Calu3 (cell line): ENCODE results near the gene USP5. TPM values are rescaled to one million over a fixed set of nuclear protein-coding genes. Genes with fewer than 3 reads are reported as not detected.

Source experiments
- BruUV-seq: library from RNA; stranded (reverse); fragments of 400-500 nt; replicated peaks from 2 replicates; lab custom pipeline; 2021; lab: Mats Ljungman, UMichigan
- CTCF ChIA-PET: fragments of 300-600 bp; sonication (Branson Sonifier 250); formaldehyde crosslinking; loops from one replicate; lab custom pipeline; 2022; ENCODE audit warnings: antibody characterized with exemption; lab: Charles Lee
- DNase-seq: peaks from one replicate; pipeline ENCODE4 v3.0.0; 2022
- H3K27ac Mint-ChIP-seq: one replicate; pipeline ENCODE4 v1.8.0; 2022; ENCODE audit warnings: mixed read lengths; ENCODE audit not compliant: unreplicated experiment
- H3K27me3 Mint-ChIP-seq: one replicate; pipeline ENCODE4 v1.8.0; 2022; ENCODE audit warnings: mixed read lengths; ENCODE audit not compliant: unreplicated experiment
- H3K36me3 Mint-ChIP-seq: one replicate; pipeline ENCODE4 v1.8.0; 2022; ENCODE audit warnings: mild to moderate bottlenecking, moderate library complexity, mixed read lengths; ENCODE audit not compliant: insufficient read depth, unreplicated experiment
- H3K4me1 Mint-ChIP-seq: one replicate; pipeline ENCODE4 v1.8.0; 2022; ENCODE audit warnings: mild to moderate bottlenecking, low read depth, mixed read lengths; ENCODE audit not compliant: unreplicated experiment
- H3K4me3 Mint-ChIP-seq: one replicate; pipeline ENCODE4 v1.8.0; 2022; ENCODE audit warnings: mild to moderate bottlenecking, low read depth, moderate library complexity, mixed read lengths; ENCODE audit not compliant: unreplicated experiment
- H3K9me3 Mint-ChIP-seq: one replicate; pipeline ENCODE4 v1.8.0; 2022; ENCODE audit warnings: low read depth, mixed read lengths; ENCODE audit not compliant: unreplicated experiment
- intact Hi-C: fragments of 100-400 bp; cut with micrococcal nuclease; formaldehyde crosslinking; loops from one replicate; pipeline ENCODE4 v1.10.0; 2022; ENCODE audit not compliant: unreplicated experiment
- total RNA-seq: library from RNA; stranded (reverse); gene quantifications from 2 replicates; pipeline ENCODE4 v1.2.3, GENCODE V29; 2022
- TF ChIP-seq, protein P1 (sequence below): fragments of 200-600 bp; IDR thresholded peaks from one replicate; pipeline ENCODE4 v1.8.0; 2022; ENCODE audit warnings: antibody characterized with exemption; ENCODE audit not compliant: unreplicated experiment

USP5 gene
- total RNA-seq, 1 experiment from 2014 or later: 128 TPM

DNA sequence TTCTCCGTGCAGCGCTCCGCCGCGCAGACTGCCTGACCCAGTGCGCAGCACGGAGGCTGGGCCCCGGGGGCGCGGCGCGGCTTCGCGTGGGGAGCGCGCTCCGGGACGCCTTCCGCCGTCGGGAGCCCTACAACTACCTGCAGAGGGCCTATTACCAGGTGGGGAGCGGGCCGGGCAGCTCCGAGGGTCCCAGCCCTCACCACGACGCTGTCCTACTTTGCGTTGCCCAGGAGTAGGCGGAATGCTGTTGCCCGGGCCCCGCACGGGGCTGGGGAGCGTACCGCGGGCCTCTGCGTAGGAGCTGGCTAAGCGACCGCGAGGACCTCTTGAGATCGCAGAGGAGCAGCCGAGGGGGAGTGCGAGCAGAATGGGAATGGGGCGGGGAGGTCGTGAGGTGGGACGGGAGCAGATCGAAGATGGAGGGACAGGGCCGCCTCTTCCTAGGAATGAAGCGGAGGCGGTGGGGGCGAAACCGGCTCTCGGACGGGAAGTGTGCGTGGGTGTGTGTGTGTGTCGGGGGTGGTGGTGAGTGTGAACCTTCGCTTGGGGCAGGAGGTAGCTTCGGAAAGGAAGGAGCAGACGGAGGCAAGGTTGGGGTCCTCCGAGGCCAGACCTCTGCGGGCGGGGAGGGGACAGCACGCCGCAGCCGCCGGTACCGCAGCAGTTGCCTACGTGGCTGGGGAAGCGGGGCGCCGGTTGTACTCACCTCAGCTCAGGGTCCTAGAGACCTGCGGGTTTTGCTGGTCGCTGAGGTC lies 23.0 kb upstream of the USP5 start:
- no TSS peak for BruUV-seq
- Mint-ChIP-seq H3K27me3 (peaks cover 96% of the 10 kb centered on the region), H3K9me3 (no peaks in the 10 kb centered on the region), H3K4me1 (peaks cover 16% of the 10 kb centered on the region), H3K4me3 (peak overlapping the region; percentile 75), H3K36me3 (peaks cover 16% of the 10 kb centered on the region), H3K27ac (no peak overlapping the region)
- intact Hi-C loops: loop anchor here (5.0 to 10.0 kb wide), 2 partner anchors 214 to 277 kb away; no protein-coding TSS in a partner anchor
- TF ChIP-seq, protein P1, sequence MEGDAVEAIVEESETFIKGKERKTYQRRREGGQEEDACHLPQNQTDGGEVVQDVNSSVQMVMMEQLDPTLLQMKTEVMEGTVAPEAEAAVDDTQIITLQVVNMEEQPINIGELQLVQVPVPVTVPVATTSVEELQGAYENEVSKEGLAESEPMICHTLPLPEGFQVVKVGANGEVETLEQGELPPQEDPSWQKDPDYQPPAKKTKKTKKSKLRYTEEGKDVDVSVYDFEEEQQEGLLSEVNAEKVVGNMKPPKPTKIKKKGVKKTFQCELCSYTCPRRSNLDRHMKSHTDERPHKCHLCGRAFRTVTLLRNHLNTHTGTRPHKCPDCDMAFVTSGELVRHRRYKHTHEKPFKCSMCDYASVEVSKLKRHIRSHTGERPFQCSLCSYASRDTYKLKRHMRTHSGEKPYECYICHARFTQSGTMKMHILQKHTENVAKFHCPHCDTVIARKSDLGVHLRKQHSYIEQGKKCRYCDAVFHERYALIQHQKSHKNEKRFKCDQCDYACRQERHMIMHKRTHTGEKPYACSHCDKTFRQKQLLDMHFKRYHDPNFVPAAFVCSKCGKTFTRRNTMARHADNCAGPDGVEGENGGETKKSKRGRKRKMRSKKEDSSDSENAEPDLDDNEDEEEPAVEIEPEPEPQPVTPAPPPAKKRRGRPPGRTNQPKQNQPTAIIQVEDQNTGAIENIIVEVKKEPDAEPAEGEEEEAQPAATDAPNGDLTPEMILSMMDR: no peak
- DNase-seq: peak; percentile 19
- CTCF ChIA-PET: interaction anchor here (0.9 to 1.8 kb wide), 2 partner anchors 23 to 62 kb away, joined by 4 read pairs; partner anchors contain the start of genes CDCA3 and USP5

GRCh38 chr12:6829536-6830220 lies 22.3 kb upstream of the USP5 start:
- H3K9me3 Mint-ChIP-seq: no peaks in the 10 kb centered on the region
- H3K27me3 Mint-ChIP-seq: peaks cover 96% of the 10 kb centered on the region
- H3K4me1 Mint-ChIP-seq: peaks cover 23% of the 10 kb centered on the region
- H3K27ac Mint-ChIP-seq: no peak overlapping the region
- TF ChIP-seq, protein P1: no peak
- intact Hi-C loops: loop anchor here (5.0 to 10.0 kb wide), 2 partner anchors 215 to 277 kb away; no protein-coding TSS in a partner anchor
- H3K36me3 Mint-ChIP-seq: peaks cover 16% of the 10 kb centered on the region
- peak overlapping the region; percentile 75 for H3K4me3 Mint-ChIP-seq
- CTCF ChIA-PET: interaction anchor here (0.9 to 1.8 kb wide), 2 partner anchors 22 to 63 kb away, joined by 4 read pairs; partner anchors contain the start of genes CDCA3 and USP5
- no peak for DNase-seq
- BruUV-seq: no TSS peak

DNA sequence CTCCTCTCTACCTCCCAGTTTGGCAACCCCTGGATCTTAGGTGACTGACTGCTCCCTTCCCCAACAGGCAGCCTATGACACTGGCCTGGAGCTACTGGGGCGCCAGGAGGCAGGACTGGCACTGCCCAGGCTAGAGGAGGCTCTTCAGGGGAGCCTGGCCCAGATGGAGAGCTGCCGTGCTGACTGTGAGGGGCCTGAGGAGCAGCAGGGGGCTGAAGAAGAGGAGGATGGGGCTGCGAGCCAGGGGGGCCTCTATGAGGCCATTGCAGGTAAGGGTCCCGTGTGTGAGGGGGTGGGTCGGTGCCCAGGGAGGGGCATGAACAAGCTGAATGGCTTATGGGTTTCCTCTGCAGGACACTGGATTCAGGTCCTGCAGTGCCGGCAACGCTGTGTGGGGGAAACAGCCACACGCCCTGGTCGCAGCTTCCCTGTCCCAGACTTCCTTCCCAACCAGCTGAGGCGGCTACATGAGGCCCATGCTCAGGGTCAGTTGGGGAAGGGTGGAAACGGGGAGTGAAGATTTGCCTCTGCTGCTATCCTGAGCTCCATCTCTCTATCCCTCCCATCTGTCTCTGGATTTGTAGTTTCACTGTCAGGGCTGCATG lies 21.6 kb upstream of the USP5 start:
- Mint-ChIP-seq H3K36me3 (peaks cover 16% of the 10 kb centered on the region), H3K4me1 (peaks cover 26% of the 10 kb centered on the region), H3K27me3 (peaks cover 93% of the 10 kb centered on the region), H3K27ac (no peak overlapping the region), H3K9me3 (no peaks in the 10 kb centered on the region), H3K4me3 (no peak overlapping the region)
- CTCF ChIA-PET: interaction anchor here (0.6 to 1.6 kb wide), 6 partner anchors 9 to 106 kb away, joined by 3 to 6 read pairs (median 4); partner anchors contain the start of genes CDCA3, GPR162 and USP5
- DNase-seq: no peak
- no TSS peak for BruUV-seq
- TF ChIP-seq, protein P1: no peak
- intact Hi-C loops: no loop called here

DNA sequence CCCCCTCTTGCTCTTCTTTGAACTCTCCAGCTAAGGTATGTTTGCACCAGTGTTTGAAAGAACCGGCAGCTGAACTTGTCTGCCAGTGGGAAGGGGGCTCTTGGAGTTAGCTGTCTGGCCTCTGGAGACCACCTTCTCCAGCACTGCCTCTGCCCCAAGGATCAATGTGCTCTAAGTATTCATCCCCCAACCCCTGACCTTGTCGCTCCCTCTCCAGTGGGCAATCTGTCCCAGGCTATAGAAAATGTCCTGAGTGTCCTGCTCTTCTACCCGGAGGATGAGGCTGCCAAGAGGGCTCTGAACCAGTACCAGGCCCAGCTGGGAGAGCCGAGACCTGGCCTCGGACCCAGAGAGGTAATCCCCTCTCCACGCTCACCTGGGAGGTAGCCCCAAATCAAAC lies 21.0 kb upstream of the USP5 start:
- intact Hi-C loops: no loop called here
- BruUV-seq: no TSS peak
- H3K36me3 Mint-ChIP-seq: peaks cover 16% of the 10 kb centered on the region
- CTCF ChIA-PET: interaction anchor here (0.6 to 1.6 kb wide), 4 partner anchors 10 to 61 kb away, joined by 3 to 6 read pairs (median 4); partner anchors contain the start of genes CDCA3, GPR162 and USP5
- H3K27ac Mint-ChIP-seq: no peak overlapping the region
- H3K4me1 Mint-ChIP-seq: peaks cover 29% of the 10 kb centered on the region
- no peak for DNase-seq
- H3K9me3 Mint-ChIP-seq: no peaks in the 10 kb centered on the region
- no peak overlapping the region for H3K4me3 Mint-ChIP-seq
- TF ChIP-seq, protein P1: no peak
- peaks cover 88% of the 10 kb centered on the region for H3K27me3 Mint-ChIP-seq
